Neural cell (in vitro differentiated cells): ENCODE data around the gene POMT2.

ENCODE experiments used
- EP300 ChIP-seq: fragments of 450-650 bp; conservative IDR thresholded peaks from 2 replicates; pipeline ENCODE4 v1.6.1; 2014; ENCODE audit warnings: antibody characterized with exemption, mild to moderate bottlenecking, moderate library complexity; ENCODE audit not compliant: poor library complexity, severe bottlenecking
- EZH2 ChIP-seq: fragments of 200-600, 300-800 bp; shearing (Covaris generic), sonication (generic); IDR thresholded peaks from 2 replicates; pipeline ENCODE4 v1.6.1; 2014; ENCODE audit warnings: antibody characterized with exemption, low read length, borderline replicate concordance, mild to moderate bottlenecking; ENCODE audit not compliant: insufficient read depth, poor library complexity, severe bottlenecking
- POLR2AphosphoS5 ChIP-seq: IDR thresholded peaks from 2 replicates; pipeline ENCODE4 v1.6.1; 2012
- TF ChIP-seq, protein P1 (sequence below): fragments of 450-650 bp; IDR thresholded peaks from 2 replicates; pipeline ENCODE4 v1.5.1; 2014; ENCODE audit warnings: antibody characterized with exemption, mild to moderate bottlenecking, moderate library complexity; ENCODE audit not compliant: poor library complexity, severe bottlenecking

DNA sequence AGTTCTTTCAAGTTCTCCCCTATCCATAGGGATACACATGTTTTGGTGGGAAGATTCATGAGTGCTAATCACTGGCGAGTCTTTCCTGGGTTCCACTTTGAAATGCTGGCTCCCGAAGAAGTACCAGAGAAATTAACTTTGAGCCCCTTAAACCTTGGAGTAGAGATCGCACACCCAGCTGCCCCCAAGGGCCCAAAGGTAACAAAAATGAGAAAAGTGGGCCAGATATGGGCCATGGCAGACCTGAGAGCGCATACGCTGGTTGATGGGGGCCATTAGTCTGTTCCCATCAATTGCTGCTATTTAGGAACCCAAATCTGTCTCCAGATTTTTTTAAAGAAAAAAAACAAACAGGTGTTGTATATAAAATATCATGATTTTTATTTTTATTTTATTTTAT is 2.3 kb upstream of the POMT2 start:
- no peak for TF ChIP-seq EZH2
- TF ChIP-seq POLR2AphosphoS5, result no peak
- TF ChIP-seq, protein P1, sequence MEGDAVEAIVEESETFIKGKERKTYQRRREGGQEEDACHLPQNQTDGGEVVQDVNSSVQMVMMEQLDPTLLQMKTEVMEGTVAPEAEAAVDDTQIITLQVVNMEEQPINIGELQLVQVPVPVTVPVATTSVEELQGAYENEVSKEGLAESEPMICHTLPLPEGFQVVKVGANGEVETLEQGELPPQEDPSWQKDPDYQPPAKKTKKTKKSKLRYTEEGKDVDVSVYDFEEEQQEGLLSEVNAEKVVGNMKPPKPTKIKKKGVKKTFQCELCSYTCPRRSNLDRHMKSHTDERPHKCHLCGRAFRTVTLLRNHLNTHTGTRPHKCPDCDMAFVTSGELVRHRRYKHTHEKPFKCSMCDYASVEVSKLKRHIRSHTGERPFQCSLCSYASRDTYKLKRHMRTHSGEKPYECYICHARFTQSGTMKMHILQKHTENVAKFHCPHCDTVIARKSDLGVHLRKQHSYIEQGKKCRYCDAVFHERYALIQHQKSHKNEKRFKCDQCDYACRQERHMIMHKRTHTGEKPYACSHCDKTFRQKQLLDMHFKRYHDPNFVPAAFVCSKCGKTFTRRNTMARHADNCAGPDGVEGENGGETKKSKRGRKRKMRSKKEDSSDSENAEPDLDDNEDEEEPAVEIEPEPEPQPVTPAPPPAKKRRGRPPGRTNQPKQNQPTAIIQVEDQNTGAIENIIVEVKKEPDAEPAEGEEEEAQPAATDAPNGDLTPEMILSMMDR, result no peak
- TF ChIP-seq EP300, result no peak
